ENCODE results near the gene SORCS3. TPM values are rescaled to one million over a fixed set of nuclear protein-coding genes. Genes with fewer than 3 reads are reported as not detected.

SORCS3 gene
- total RNA-seq, 1 experiment from 2014 or later, result not detected

DNA sequence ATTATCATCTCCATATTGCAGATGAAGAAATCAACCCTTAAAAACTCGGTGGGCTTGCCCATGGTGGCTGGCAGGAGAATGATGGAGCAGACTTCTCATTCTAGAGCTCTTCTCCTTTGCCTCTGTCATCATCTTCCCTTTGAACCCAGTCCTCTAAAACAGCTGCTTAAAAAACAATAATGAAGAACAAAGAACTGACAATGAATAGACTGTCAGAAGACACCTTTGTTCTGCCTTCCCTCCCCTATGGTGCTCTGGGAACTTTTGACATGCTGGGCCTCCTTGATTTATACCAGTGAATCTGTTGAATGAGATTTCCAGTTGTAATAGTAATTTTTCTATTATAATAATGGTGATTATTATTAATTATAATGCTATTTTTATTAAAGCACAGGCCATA, 103.0 kb downstream of the SORCS3 start:
- Histone ChIP-seq H3K4me3 (ENCODE audit: low read length) (no peak overlapping the region), H4K20me1 (ENCODE audit: low read length) (no peaks in the 10 kb centered on the region), H3K27me3 (ENCODE audit: low read length) (no peaks in the 10 kb centered on the region), H3K27ac (ENCODE audit: low read length) (no peak overlapping the region), H3K9ac (ENCODE audit: low read length) (no peak overlapping the region), H2AFZ (ENCODE audit: low read length) (no peak overlapping the region), H3K4me1 (ENCODE audit: insufficient read depth, low read length) (no peaks in the 10 kb centered on the region), H3K4me2 (ENCODE audit: low read length) (no peak overlapping the region), H3K36me3 (ENCODE audit: low read depth, low read length) (no peaks in the 10 kb centered on the region), H3K9me2 (replicated peaks; ENCODE audit: low read length) (no peaks in the 10 kb centered on the region), H3K79me2 (ENCODE audit: low read length) (no peaks in the 10 kb centered on the region), H3K9me3 (ENCODE audit: low read length) (no peaks in the 10 kb centered on the region), H3F3A (ENCODE audit: low read length, unreplicated experiment) (no peaks in the 10 kb centered on the region)
- ATAC-seq (no peak), DNase-seq (no peak)
- ChIA-PET POLR2A (ENCODE audit: unreplicated experiment) (no interaction called here), CTCF (no interaction called here)
- TF ChIP-seq EZH2 (IDR thresholded peaks at IDR 0.05; ENCODE audit: low read length, unreplicated experiment) (no peak), EZH2phosphoT487 (IDR thresholded peaks at IDR 0.05; ENCODE audit: borderline replicate concordance, low read length) (no peak), CTCF (conservative IDR thresholded peaks at IDR 0.05; ENCODE audit: low read depth, low read length) (no peak)
- no TSS peak for BruUV-seq (replicated peaks)
- intact Hi-C loops (cut with micrococcal nuclease), result no loop called here

GRCh38 chr10:104750291-104750690, 109.2 kb downstream of the SORCS3 start:
- ChIA-PET CTCF (no interaction called here), POLR2A (ENCODE audit: unreplicated experiment) (no interaction called here)
- no peaks in the 10 kb centered on the region for H3K9me2 ChIP-seq (replicated peaks; ENCODE audit: low read length)
- ATAC-seq, result no peak
- H2AFZ ChIP-seq (ENCODE audit: low read length), result no peak overlapping the region
- no peaks in the 10 kb centered on the region for H4K20me1 ChIP-seq (ENCODE audit: low read length)
- no TSS peak for BruUV-seq (replicated peaks)
- no peak overlapping the region for H3K4me2 ChIP-seq (ENCODE audit: low read length)
- no peaks in the 10 kb centered on the region for H3K4me1 ChIP-seq (ENCODE audit: insufficient read depth, low read length)
- no peaks in the 10 kb centered on the region for H3K9me3 ChIP-seq (ENCODE audit: low read length)
- H3K79me2 ChIP-seq (ENCODE audit: low read length), result no peaks in the 10 kb centered on the region
- TF ChIP-seq CTCF (conservative IDR thresholded peaks at IDR 0.05; ENCODE audit: low read depth, low read length) (no peak), EZH2 (IDR thresholded peaks at IDR 0.05; ENCODE audit: low read length, unreplicated experiment) (no peak), EZH2phosphoT487 (IDR thresholded peaks at IDR 0.05; ENCODE audit: borderline replicate concordance, low read length) (no peak)
- H3K9ac ChIP-seq (ENCODE audit: low read length), result no peak overlapping the region
- no peak for DNase-seq
- no peaks in the 10 kb centered on the region for H3K27me3 ChIP-seq (ENCODE audit: low read length)
- no peak overlapping the region for H3K4me3 ChIP-seq (ENCODE audit: low read length)
- no peaks in the 10 kb centered on the region for H3K36me3 ChIP-seq (ENCODE audit: low read depth, low read length)
- intact Hi-C loops (cut with micrococcal nuclease), result no loop called here
- no peak overlapping the region for H3K27ac ChIP-seq (ENCODE audit: low read length)
- H3F3A ChIP-seq (ENCODE audit: low read length, unreplicated experiment), result no peaks in the 10 kb centered on the region

DNA sequence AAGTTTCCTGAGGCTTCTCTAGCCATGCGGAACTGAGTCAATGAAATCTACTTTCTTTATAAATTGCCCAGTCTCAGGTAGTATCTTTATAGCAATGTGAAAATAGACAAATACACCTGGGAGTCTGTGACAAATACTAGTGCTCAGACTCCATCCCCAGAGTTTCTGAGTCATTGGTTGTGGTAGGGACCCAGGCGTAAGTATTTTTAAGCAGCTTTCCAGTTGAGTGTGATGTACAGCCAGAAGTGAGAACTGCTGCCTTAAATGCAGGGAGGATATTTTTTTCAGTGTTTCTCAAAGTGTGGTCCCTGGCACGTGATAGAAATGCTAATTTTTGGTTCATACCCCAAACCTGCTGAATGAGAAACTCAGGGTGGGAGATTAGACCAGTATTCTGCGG, 121.7 kb downstream of the SORCS3 start:
- no TSS peak for BruUV-seq (replicated peaks)
- H2AFZ ChIP-seq (ENCODE audit: low read length), result no peak overlapping the region
- no peaks in the 10 kb centered on the region for H4K20me1 ChIP-seq (ENCODE audit: low read length)
- no peak overlapping the region for H3K4me2 ChIP-seq (ENCODE audit: low read length)
- no peaks in the 10 kb centered on the region for H3K27me3 ChIP-seq (ENCODE audit: low read length)
- no peak overlapping the region for H3K27ac ChIP-seq (ENCODE audit: low read length)
- H3K9me2 ChIP-seq (replicated peaks; ENCODE audit: low read length), result no peaks in the 10 kb centered on the region
- ATAC-seq, result no peak
- H3K4me1 ChIP-seq (ENCODE audit: insufficient read depth, low read length), result no peaks in the 10 kb centered on the region
- no peak overlapping the region for H3K9ac ChIP-seq (ENCODE audit: low read length)
- no peak overlapping the region for H3K4me3 ChIP-seq (ENCODE audit: low read length)
- H3K79me2 ChIP-seq (ENCODE audit: low read length), result no peaks in the 10 kb centered on the region
- no peaks in the 10 kb centered on the region for H3K9me3 ChIP-seq (ENCODE audit: low read length)
- H3K36me3 ChIP-seq (ENCODE audit: low read depth, low read length), result no peaks in the 10 kb centered on the region
- no peak for DNase-seq
- ChIA-PET POLR2A (ENCODE audit: unreplicated experiment) (no interaction called here), CTCF (no interaction called here)
- intact Hi-C loops (cut with micrococcal nuclease), result no loop called here
- no peaks in the 10 kb centered on the region for H3F3A ChIP-seq (ENCODE audit: low read length, unreplicated experiment)
- no peak for TF ChIP-seq EZH2phosphoT487 (IDR thresholded peaks at IDR 0.05; ENCODE audit: borderline replicate concordance, low read length)
- TF ChIP-seq EZH2 (IDR thresholded peaks at IDR 0.05; ENCODE audit: low read length, unreplicated experiment), result no peak
- no peak for TF ChIP-seq CTCF (conservative IDR thresholded peaks at IDR 0.05; ENCODE audit: low read depth, low read length)

All from PC-3 (cell line).